Measurements from ENCODE around the gene TUBGCP5. TPM values are rescaled to one million over a fixed set of nuclear protein-coding genes. Genes with fewer than 3 reads are reported as not detected.

Gene TUBGCP5
- total and polyA plus RNA-seq, 2 experiments from 2014 or later = 12.0 to 21.7 TPM

- Mint-ChIP-seq H3K4me1 (no peaks in the 10 kb centered on the region), H3K4me3 (no peak overlapping the region), H3K27ac (no peak overlapping the region), H3K27me3 (ENCODE audit: insufficient read depth, low read depth, poor library complexity) (no peaks in the 10 kb centered on the region), H3K36me3 (ENCODE audit: low read depth) (peaks cover 57% of the 10 kb centered on the region), H3K9me3 (no peaks in the 10 kb centered on the region)
- H3F3A ChIP-seq (replicated peaks; ENCODE audit: low read depth) = no peaks in the 10 kb centered on the region
- peaks cover 58% of the 10 kb centered on the region for H3K36me3 ChIP-seq (ENCODE audit: insufficient read depth)
- DNase-seq (ENCODE audit: low spot score) (no peak), ATAC-seq (no peak)
- no peaks in the 10 kb centered on the region for H3K4me1 ChIP-seq (ENCODE audit: insufficient read depth)
- H3K79me2 ChIP-seq (replicated peaks; ENCODE audit: insufficient read depth) = no peaks in the 10 kb centered on the region
- no peak overlapping the region for H3K4me3 ChIP-seq
- no peak overlapping the region for H3K4me2 ChIP-seq
- H2AFZ ChIP-seq = no peak overlapping the region
- H3K9me2 ChIP-seq (ENCODE audit: insufficient read depth) = no peaks in the 10 kb centered on the region
- no peaks in the 10 kb centered on the region for H3K27me3 ChIP-seq (ENCODE audit: insufficient read depth)
- H4K20me1 ChIP-seq (replicated peaks; ENCODE audit: insufficient read depth) = no peaks in the 10 kb centered on the region
- TF ChIP-seq JUNB (IDR thresholded peaks at IDR 0.05; ENCODE audit: unreplicated experiment) = no peak
- no peak for TF ChIP-seq ZNF331 (CRISPR knock-in tag; IDR thresholded peaks at IDR 0.05; ENCODE audit: low read depth)
- no peak for TF ChIP-seq ETS1 (IDR thresholded peaks at IDR 0.05)
- no peak for TF ChIP-seq CTCF (conservative IDR thresholded peaks at IDR 0.05; ENCODE audit: low read depth in 2 of 2)
- TF ChIP-seq ZNF462 (CRISPR knock-in tag; IDR thresholded peaks at IDR 0.05) = no peak
- no peak for TF ChIP-seq REST (IDR thresholded peaks at IDR 0.05; ENCODE audit: unreplicated experiment)
- TF ChIP-seq EZH2phosphoT487 (IDR thresholded peaks at IDR 0.05; ENCODE audit: unreplicated experiment) = no peak
- H3K27ac ChIP-seq (ENCODE audit: low read depth) = no peak overlapping the region
Observed at GRCh38 chr15:23026218-23026617, 13.2 kb downstream of the TUBGCP5 start.
